ENCODE data around the gene OR2F1.

Gene OR2F1, protein sequence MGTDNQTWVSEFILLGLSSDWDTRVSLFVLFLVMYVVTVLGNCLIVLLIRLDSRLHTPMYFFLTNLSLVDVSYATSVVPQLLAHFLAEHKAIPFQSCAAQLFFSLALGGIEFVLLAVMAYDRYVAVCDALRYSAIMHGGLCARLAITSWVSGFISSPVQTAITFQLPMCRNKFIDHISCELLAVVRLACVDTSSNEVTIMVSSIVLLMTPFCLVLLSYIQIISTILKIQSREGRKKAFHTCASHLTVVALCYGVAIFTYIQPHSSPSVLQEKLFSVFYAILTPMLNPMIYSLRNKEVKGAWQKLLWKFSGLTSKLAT

DNA sequence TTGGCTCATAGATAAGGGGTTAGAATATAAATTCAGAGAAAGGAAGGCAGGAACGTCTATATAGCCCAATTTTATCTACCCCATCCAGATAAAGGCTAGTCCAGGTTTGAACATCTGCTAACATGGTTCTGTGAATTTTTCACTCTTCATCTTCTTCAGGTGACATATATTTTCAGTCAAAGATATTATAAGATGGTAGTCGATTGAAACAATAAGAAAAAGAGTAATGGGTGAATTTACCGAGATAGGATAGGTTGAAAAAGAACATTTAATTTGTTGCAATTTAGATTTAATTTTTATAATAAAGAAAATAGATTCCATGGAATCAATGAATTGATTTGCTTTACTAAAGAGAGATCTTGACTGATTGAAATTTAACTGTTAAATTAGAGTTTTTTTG lies at the start of gene OR2F1:
OR2F1 (plus strand) TSS at position 301 of the 400 bp plus-strand sequence. CDS start 5,127 bp downstream, outside the sequence.
- Histone ChIP-seq H3K27me3 (ENCODE audit: insufficient read depth, low read length) (no peaks in the 10 kb centered on the region), H3K79me2 (ENCODE audit: control insufficient read depth, insufficient read depth, low read length, unreplicated experiment) (no peaks in the 10 kb centered on the region), H3K27ac (ENCODE audit: low read depth, low read length) (no peak within 1 kb of the TSS), H3K4me3 (ENCODE audit: low read depth, low read length) (no peak within 1 kb of the TSS), H3K4me1 (ENCODE audit: control insufficient read depth, insufficient read depth, low read length, unreplicated experiment) (no peaks in the 10 kb centered on the region), H2AFZ (ENCODE audit: low read length, unreplicated experiment) (no peak within 1 kb of the TSS), H3K36me3 (ENCODE audit: insufficient read depth, low read length) (no peaks in the 10 kb centered on the region)

GRCh38 chr7:143905509-143905908 lies 49.1 kb upstream of the OR2F1 start:
- H3K27ac ChIP-seq (ENCODE audit: low read depth, low read length) = no peak overlapping the region
- H3K36me3 ChIP-seq (ENCODE audit: insufficient read depth, low read length) = no peaks in the 10 kb centered on the region
- H2AFZ ChIP-seq (ENCODE audit: low read length, unreplicated experiment) = no peak overlapping the region
- no peaks in the 10 kb centered on the region for H3K27me3 ChIP-seq (ENCODE audit: insufficient read depth, low read length)
- H3K79me2 ChIP-seq (ENCODE audit: control insufficient read depth, insufficient read depth, low read length, unreplicated experiment) = peaks cover 7% of the 10 kb centered on the region
- peaks cover 3% of the 10 kb centered on the region for H3K4me1 ChIP-seq (ENCODE audit: control insufficient read depth, insufficient read depth, low read length, unreplicated experiment)
- no peak overlapping the region for H3K4me3 ChIP-seq (ENCODE audit: low read depth, low read length)

DNA sequence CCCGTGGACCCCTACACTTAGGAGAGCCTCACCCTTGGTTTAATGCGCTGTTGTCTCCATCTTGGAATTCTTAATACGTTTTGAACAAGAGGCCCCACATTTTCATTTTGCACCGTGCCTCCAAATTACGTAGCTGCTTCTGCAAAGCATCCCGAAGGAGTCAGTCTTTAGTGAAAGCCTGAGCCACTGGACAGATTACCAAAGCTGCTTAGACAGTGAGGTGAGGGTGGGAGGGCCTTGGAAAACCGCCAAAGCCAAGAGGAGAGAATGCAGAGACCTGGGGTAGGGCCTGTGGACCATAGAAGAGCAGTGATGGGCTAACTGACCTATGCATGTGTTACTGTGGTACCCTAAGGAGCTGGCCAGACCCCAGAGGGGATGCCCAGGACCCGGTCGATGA lies 48.5 kb upstream of the OR2F1 start:
- Histone ChIP-seq H3K27me3 (ENCODE audit: insufficient read depth, low read length) (no peaks in the 10 kb centered on the region), H3K36me3 (ENCODE audit: insufficient read depth, low read length) (no peaks in the 10 kb centered on the region), H3K4me3 (ENCODE audit: low read depth, low read length) (no peak overlapping the region), H2AFZ (ENCODE audit: low read length, unreplicated experiment) (no peak overlapping the region), H3K79me2 (ENCODE audit: control insufficient read depth, insufficient read depth, low read length, unreplicated experiment) (peaks cover under 1% of the 10 kb centered on the region), H3K4me1 (ENCODE audit: control insufficient read depth, insufficient read depth, low read length, unreplicated experiment) (no peaks in the 10 kb centered on the region), H3K27ac (ENCODE audit: low read depth, low read length) (no peak overlapping the region)

DNA sequence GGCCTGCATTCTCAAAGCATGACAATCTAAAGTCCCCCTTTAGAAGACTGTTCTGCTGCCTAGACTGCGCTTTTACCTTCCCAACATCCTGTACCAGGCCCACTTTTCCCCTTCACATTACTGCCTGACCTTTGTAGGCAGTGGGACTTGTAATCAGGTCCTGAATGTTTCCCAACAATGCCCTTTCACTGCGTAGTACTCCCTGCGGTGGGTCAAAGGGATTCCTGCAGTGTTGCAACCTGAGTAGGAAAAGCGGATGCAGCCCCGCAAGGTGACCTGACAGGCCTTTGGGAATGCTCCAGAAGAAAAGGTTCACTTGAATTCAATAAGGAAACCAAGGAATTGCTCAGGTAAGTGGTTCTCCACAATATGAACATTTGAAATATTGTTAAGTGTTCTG lies 47.7 kb upstream of the OR2F1 start:
- H3K27me3 ChIP-seq (ENCODE audit: insufficient read depth, low read length) = no peaks in the 10 kb centered on the region
- H2AFZ ChIP-seq (ENCODE audit: low read length, unreplicated experiment) = no peak overlapping the region
- H3K36me3 ChIP-seq (ENCODE audit: insufficient read depth, low read length) = no peaks in the 10 kb centered on the region
- no peak overlapping the region for H3K4me3 ChIP-seq (ENCODE audit: low read depth, low read length)
- no peak overlapping the region for H3K27ac ChIP-seq (ENCODE audit: low read depth, low read length)
- H3K4me1 ChIP-seq (ENCODE audit: control insufficient read depth, insufficient read depth, low read length, unreplicated experiment) = no peaks in the 10 kb centered on the region
- no peaks in the 10 kb centered on the region for H3K79me2 ChIP-seq (ENCODE audit: control insufficient read depth, insufficient read depth, low read length, unreplicated experiment)

DNA sequence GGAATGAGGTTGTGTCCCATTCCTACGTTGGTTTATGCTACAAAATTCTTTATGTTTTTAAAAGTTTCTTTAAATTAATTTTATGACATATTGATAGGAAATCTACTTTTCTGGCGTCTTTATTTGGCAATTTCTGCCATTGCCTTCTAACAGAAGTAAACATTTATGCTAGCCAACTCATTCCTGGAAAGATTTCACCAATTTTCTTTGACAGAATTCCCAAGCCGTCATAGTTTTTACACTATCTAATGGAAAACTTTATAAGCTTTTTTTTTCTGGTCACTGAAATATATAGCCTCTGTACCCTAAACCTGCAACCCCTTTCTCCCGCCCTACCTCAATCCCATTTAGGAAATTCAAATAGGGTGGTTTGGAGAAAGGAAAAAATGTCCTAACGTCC lies 46.5 kb upstream of the OR2F1 start:
- Histone ChIP-seq H3K36me3 (ENCODE audit: insufficient read depth, low read length) (no peaks in the 10 kb centered on the region), H3K4me3 (ENCODE audit: low read depth, low read length) (no peak overlapping the region), H3K27ac (ENCODE audit: low read depth, low read length) (no peak overlapping the region), H3K27me3 (ENCODE audit: insufficient read depth, low read length) (no peaks in the 10 kb centered on the region), H3K79me2 (ENCODE audit: control insufficient read depth, insufficient read depth, low read length, unreplicated experiment) (no peaks in the 10 kb centered on the region), H2AFZ (ENCODE audit: low read length, unreplicated experiment) (no peak overlapping the region), H3K4me1 (ENCODE audit: control insufficient read depth, insufficient read depth, low read length, unreplicated experiment) (no peaks in the 10 kb centered on the region)

- H3K4me3 ChIP-seq (ENCODE audit: low read depth, low read length) = no peak overlapping the region
- no peak overlapping the region for H2AFZ ChIP-seq (ENCODE audit: low read length, unreplicated experiment)
- H3K27ac ChIP-seq (ENCODE audit: low read depth, low read length) = no peak overlapping the region
- H3K27me3 ChIP-seq (ENCODE audit: insufficient read depth, low read length) = no peaks in the 10 kb centered on the region
- H3K79me2 ChIP-seq (ENCODE audit: control insufficient read depth, insufficient read depth, low read length, unreplicated experiment) = no peaks in the 10 kb centered on the region
- H3K4me1 ChIP-seq (ENCODE audit: control insufficient read depth, insufficient read depth, low read length, unreplicated experiment) = no peaks in the 10 kb centered on the region
- no peaks in the 10 kb centered on the region for H3K36me3 ChIP-seq (ENCODE audit: insufficient read depth, low read length)
Observed at GRCh38 chr7:143909863-143910262, 44.8 kb upstream of the OR2F1 start.

DNA sequence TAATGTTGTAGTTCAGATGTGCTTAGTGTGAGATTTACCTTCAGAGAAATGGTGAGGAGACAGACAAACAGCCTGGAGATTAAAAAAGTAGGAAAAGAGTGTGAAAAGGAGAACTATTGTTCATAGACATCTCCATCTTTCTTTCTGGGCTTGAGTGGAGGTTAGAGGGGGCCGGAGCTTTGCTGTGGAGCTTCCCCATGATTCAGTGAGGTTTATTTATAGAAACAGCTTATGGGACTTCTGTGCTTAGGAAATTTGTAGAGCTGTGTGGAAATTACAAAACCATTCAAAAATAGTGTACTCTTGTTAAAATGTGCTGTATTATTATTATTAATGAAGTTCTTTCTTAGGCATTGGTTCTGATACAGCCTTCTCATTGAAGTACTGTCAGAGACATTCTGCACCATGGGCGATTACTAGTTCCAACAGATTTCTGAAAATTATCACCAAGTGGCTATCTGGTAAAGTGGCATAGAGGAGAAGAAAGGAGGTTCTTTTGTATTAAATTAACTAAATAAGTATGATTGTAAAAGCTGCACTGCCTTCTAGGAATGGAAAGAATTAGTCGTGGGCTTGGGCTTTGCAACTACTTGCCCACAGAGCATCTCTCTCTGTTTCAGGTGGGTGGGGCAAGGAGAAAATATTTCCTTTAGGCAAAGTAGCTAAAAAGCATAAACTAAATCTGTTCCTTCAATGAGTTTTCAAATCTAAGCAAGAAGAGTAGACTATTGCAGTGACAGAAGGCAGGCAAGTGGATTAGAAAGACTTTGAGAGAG lies 44.0 kb upstream of the OR2F1 start:
- Histone ChIP-seq H3K4me1 (ENCODE audit: control insufficient read depth, insufficient read depth, low read length, unreplicated experiment) (no peaks in the 10 kb centered on the region), H3K4me3 (ENCODE audit: low read depth, low read length) (no peak overlapping the region), H3K36me3 (ENCODE audit: insufficient read depth, low read length) (no peaks in the 10 kb centered on the region), H3K79me2 (ENCODE audit: control insufficient read depth, insufficient read depth, low read length, unreplicated experiment) (no peaks in the 10 kb centered on the region), H3K27ac (ENCODE audit: low read depth, low read length) (no peak overlapping the region), H2AFZ (ENCODE audit: low read length, unreplicated experiment) (no peak overlapping the region), H3K27me3 (ENCODE audit: insufficient read depth, low read length) (no peaks in the 10 kb centered on the region)

DNA sequence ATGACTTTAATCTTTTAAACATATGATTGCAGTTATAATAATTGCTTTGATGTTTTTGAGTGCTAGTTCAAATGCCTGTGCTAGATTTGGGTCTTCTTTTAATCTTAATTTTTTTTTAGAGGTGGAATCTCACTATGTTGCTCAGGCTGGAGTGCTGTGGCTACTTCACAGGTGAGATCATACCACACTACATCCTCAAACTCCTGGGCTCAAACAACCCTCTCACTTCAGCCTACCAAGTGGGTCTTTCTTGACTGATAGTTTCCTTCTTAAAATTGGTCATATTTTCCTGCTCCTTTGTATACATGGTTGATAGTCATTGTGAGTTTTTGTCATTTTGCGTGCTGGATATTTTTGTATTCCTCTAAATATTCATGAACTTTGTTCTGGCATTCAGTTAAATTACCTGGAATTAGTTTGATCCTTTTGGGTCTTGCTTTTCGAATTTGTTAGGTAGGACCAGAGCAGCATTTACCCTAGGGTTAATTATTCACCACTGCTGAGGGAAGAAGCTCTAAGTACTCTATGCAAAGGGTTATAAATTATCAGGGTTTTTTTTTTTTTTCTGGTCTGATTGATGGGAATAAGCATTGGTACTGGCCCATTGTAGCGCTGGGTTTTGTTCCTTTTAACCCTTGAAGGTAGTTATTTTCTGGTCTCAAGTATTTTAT lies 40.6 kb upstream of the OR2F1 start:
- Histone ChIP-seq H3K79me2 (ENCODE audit: control insufficient read depth, insufficient read depth, low read length, unreplicated experiment) (no peaks in the 10 kb centered on the region), H3K4me1 (ENCODE audit: control insufficient read depth, insufficient read depth, low read length, unreplicated experiment) (no peaks in the 10 kb centered on the region), H3K4me3 (ENCODE audit: low read depth, low read length) (no peak overlapping the region), H3K36me3 (ENCODE audit: insufficient read depth, low read length) (no peaks in the 10 kb centered on the region), H2AFZ (ENCODE audit: low read length, unreplicated experiment) (no peak overlapping the region), H3K27me3 (ENCODE audit: insufficient read depth, low read length) (no peaks in the 10 kb centered on the region), H3K27ac (ENCODE audit: low read depth, low read length) (no peak overlapping the region)

DNA sequence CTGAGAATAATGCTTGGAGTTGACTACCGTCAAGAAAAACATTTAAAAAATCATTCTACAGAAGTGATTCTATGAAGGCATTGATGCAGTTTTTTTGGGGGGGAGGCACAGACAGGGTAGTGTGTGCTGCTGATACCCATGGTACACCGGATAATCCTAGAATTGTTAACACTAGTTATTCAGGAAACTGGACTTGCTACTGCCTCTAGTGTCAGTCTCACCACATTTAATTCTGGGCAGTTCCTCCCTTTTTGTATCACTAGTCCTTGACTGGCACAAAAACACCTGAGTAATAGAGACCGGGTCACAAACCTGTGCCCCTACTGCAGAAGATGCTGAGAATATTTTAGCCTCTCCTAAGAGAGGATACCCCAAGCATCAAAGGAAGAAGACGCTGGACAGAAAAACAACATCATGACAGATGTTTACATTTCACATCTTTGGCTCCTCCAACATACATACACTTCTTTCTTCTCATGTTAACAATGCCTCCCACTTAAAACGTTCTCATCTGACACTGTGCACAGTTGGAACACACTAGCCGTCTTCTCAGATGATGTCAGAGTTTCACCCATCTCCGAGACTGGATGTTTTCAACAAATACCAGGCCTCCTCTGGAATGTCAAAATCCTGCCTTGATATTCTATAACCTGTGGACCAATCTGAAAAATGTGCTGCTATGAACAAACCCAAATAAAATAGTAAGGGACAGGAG lies 39.5 kb upstream of the OR2F1 start:
- Histone ChIP-seq H3K4me3 (ENCODE audit: low read depth, low read length) (no peak overlapping the region), H3K4me1 (ENCODE audit: control insufficient read depth, insufficient read depth, low read length, unreplicated experiment) (no peaks in the 10 kb centered on the region), H3K27ac (ENCODE audit: low read depth, low read length) (no peak overlapping the region), H3K36me3 (ENCODE audit: insufficient read depth, low read length) (no peaks in the 10 kb centered on the region), H3K79me2 (ENCODE audit: control insufficient read depth, insufficient read depth, low read length, unreplicated experiment) (no peaks in the 10 kb centered on the region), H3K27me3 (ENCODE audit: insufficient read depth, low read length) (peaks cover 2% of the 10 kb centered on the region; the same call in 1 of the 2 replicates), H2AFZ (ENCODE audit: low read length, unreplicated experiment) (no peak overlapping the region)

DNA sequence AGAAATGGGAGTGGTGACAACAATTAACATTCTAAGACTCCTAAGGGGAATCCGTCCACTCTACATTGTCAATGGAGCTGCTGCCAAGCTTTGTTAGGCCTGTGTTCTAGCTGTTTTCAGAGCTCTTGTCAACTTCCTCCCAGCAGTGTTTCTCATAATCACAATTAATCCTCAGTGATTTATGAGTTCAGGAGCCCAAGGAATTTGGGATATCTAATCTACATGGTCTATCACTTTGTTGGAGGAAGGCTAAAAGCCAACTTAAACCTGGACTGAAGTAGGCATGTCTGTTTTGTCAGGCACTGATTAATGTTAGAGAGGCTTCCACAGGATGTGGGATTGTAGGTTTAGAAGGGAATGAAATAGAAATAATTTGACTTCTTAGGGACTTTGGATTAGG lies 29.8 kb upstream of the OR2F1 start:
- Histone ChIP-seq H3K36me3 (ENCODE audit: insufficient read depth, low read length) (no peaks in the 10 kb centered on the region), H3K4me1 (ENCODE audit: control insufficient read depth, insufficient read depth, low read length, unreplicated experiment) (no peaks in the 10 kb centered on the region), H3K79me2 (ENCODE audit: control insufficient read depth, insufficient read depth, low read length, unreplicated experiment) (no peaks in the 10 kb centered on the region), H3K27me3 (ENCODE audit: insufficient read depth, low read length) (peaks cover 9% of the 10 kb centered on the region; the same call in 1 of the 2 replicates), H3K27ac (ENCODE audit: low read depth, low read length) (no peak overlapping the region), H3K4me3 (ENCODE audit: low read depth, low read length) (no peak overlapping the region), H2AFZ (ENCODE audit: low read length, unreplicated experiment) (no peak overlapping the region)

All from ACC112 (cell line).